EH (cell line): ENCODE results near the gene DDX39B.

Source experiments
- DNase-seq: peaks from one replicate; pipeline ENCODE4 v3.0.0-alpha.2; 2015; ENCODE audit warnings: low read depth

DDX39B gene

GRCh38 chr6:31575952-31576685 lies 34.3 kb upstream of the DDX39B start:
- DNase-seq: no peak

GRCh38 chr6:31575335-31575901 lies 33.6 kb upstream of the DDX39B start, which contains the start of gene TNF:
Gene TNF, plus strand, starts transcription at chr6:31575565. Its CDS starts 177 bp downstream, at chr6:31575742.
- no peak for DNase-seq

- no peak for DNase-seq
Measured at GRCh38 chr6:31574106-31575061, 32.6 kb upstream of the DDX39B start.

- DNase-seq: no peak
Measured at GRCh38 chr6:31573239-31574105, 31.7 kb upstream of the DDX39B start.

- DNase-seq: no peak
Measured at GRCh38 chr6:31572041-31572911, 30.5 kb upstream of the DDX39B start, which contains the start of gene LTA. Gene LTA, plus strand, starts transcription at chr6:31572289. Its CDS starts 454 bp downstream, at chr6:31572743.

- no peak for DNase-seq
Measured at GRCh38 chr6:31569861-31570536, 28.2 kb upstream of the DDX39B start.

- DNase-seq: no peak
Measured at GRCh38 chr6:31568537-31568961, 26.7 kb upstream of the DDX39B start.

GRCh38 chr6:31567531-31568370 lies 25.9 kb upstream of the DDX39B start:
- DNase-seq: no peak

GRCh38 chr6:31560697-31561058 lies 18.9 kb upstream of the DDX39B start:
- DNase-seq: no peak

- peak; percentile 92 for DNase-seq
Measured at GRCh38 chr6:31559958-31560696, 18.3 kb upstream of the DDX39B start.

GRCh38 chr6:31559606-31559957 lies 17.8 kb upstream of the DDX39B start:
- no peak for DNase-seq

- peak; percentile 65 for DNase-seq
Measured at GRCh38 chr6:31558631-31559500, 17.1 kb upstream of the DDX39B start.

- no peak for DNase-seq
Measured at GRCh38 chr6:31558318-31558625, 16.5 kb upstream of the DDX39B start.

- no peak for DNase-seq
Measured at GRCh38 chr6:31557443-31558317, 15.9 kb upstream of the DDX39B start.

- no peak for DNase-seq
Measured at GRCh38 chr6:31556307-31556706, 14.5 kb upstream of the DDX39B start.

- DNase-seq: peak; percentile 74
Measured at GRCh38 chr6:31551371-31551770, 9.6 kb upstream of the DDX39B start.

GRCh38 chr6:31548544-31548873 lies 6.7 kb upstream of the DDX39B start:
- no peak for DNase-seq
